ENCODE data around the gene CEACAM7.

GRCh38 chr19:41691268-41691970, 3.3 kb upstream of the CEACAM7 start:
- no peak for TF ChIP-seq BCL11A (tag by site-specific recombination; IDR thresholded peaks at IDR 0.05; ENCODE audit: low read depth)
- no peak for TF ChIP-seq ZNF621 (tag by site-specific recombination; IDR thresholded peaks at IDR 0.05)
- TF ChIP-seq ZNF580 (tag by site-specific recombination; IDR thresholded peaks at IDR 0.05): no peak
- TF ChIP-seq, protein P1, sequence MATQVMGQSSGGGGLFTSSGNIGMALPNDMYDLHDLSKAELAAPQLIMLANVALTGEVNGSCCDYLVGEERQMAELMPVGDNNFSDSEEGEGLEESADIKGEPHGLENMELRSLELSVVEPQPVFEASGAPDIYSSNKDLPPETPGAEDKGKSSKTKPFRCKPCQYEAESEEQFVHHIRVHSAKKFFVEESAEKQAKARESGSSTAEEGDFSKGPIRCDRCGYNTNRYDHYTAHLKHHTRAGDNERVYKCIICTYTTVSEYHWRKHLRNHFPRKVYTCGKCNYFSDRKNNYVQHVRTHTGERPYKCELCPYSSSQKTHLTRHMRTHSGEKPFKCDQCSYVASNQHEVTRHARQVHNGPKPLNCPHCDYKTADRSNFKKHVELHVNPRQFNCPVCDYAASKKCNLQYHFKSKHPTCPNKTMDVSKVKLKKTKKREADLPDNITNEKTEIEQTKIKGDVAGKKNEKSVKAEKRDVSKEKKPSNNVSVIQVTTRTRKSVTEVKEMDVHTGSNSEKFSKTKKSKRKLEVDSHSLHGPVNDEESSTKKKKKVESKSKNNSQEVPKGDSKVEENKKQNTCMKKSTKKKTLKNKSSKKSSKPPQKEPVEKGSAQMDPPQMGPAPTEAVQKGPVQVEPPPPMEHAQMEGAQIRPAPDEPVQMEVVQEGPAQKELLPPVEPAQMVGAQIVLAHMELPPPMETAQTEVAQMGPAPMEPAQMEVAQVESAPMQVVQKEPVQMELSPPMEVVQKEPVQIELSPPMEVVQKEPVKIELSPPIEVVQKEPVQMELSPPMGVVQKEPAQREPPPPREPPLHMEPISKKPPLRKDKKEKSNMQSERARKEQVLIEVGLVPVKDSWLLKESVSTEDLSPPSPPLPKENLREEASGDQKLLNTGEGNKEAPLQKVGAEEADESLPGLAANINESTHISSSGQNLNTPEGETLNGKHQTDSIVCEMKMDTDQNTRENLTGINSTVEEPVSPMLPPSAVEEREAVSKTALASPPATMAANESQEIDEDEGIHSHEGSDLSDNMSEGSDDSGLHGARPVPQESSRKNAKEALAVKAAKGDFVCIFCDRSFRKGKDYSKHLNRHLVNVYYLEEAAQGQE (tag by site-specific recombination; IDR thresholded peaks at IDR 0.05): no peak
- TF ChIP-seq ZNF155 (tag by site-specific recombination; IDR thresholded peaks at IDR 0.05): no peak
- peak; percentile 79 for TF ChIP-seq CTCF (tag by site-specific recombination; IDR thresholded peaks at IDR 0.05)
- TF ChIP-seq KLF16 (tag by site-specific recombination; IDR thresholded peaks at IDR 0.05): no peak
- no peak for TF ChIP-seq ZNF23 (tag by site-specific recombination; IDR thresholded peaks at IDR 0.05; ENCODE audit: borderline replicate concordance)
- TF ChIP-seq ZNF112 (tag by site-specific recombination; IDR thresholded peaks at IDR 0.05): no peak
- no peak for TF ChIP-seq ZNF157 (tag by site-specific recombination; IDR thresholded peaks at IDR 0.05)
- TF ChIP-seq ZNF223 (tag by site-specific recombination; IDR thresholded peaks at IDR 0.05): no peak
- no peak for TF ChIP-seq ZBTB44 (tag by site-specific recombination; IDR thresholded peaks at IDR 0.05)
- no peak for TF ChIP-seq YY1 (tag by site-specific recombination; IDR thresholded peaks at IDR 0.05)
